NCI-H748 treated with DMSO at 0.1 percent for 48 hours (cell line): ENCODE data around the gene CNNM3.
A peak's percentile ranks its signal among the peaks of the same experiment; 100 is the strongest.
"Not testable (repeated sequence)": the region's sequence is repeated elsewhere in the genome, so short reads cannot be mapped to it uniquely, and the experiment has no call there.

Experiments
- DNase-seq: peaks from one replicate; lab custom pipeline; 2025; lab: John Stamatoyannopoulos, UW

The CNNM3 gene

GRCh38 chr2:96816127-96816835 lies at the start of gene CNNM3:
Gene CNNM3 (plus strand): TSS chr2:96816268. CDS start chr2:96816278, 10 bp downstream.
- DNase-seq = peak; percentile 63

GRCh38 chr2:96767135-96767871 lies 48.8 kb upstream of the CNNM3 start:
- DNase-seq = no peak

- no peak for DNase-seq
Measured at GRCh38 chr2:96768083-96768561, 47.9 kb upstream of the CNNM3 start.

GRCh38 chr2:96769814-96770213 lies 46.3 kb upstream of the CNNM3 start:
- no peak for DNase-seq

- no peak for DNase-seq
Measured at GRCh38 chr2:96770442-96771202, 45.4 kb upstream of the CNNM3 start.

GRCh38 chr2:96771796-96772618 lies 44.1 kb upstream of the CNNM3 start:
- DNase-seq = no peak

GRCh38 chr2:96772903-96773671 lies 43.0 kb upstream of the CNNM3 start:
- DNase-seq = no peak

- DNase-seq = no peak
Measured at GRCh38 chr2:96773922-96774321, 42.1 kb upstream of the CNNM3 start.

- no peak for DNase-seq
Measured at GRCh38 chr2:96775160-96775559, 40.9 kb upstream of the CNNM3 start.

GRCh38 chr2:96783388-96783787 lies 32.7 kb upstream of the CNNM3 start:
- no peak for DNase-seq

- no peak for DNase-seq
Measured at GRCh38 chr2:96787411-96787810, 28.7 kb upstream of the CNNM3 start.

- DNase-seq = no peak
Measured at GRCh38 chr2:96788442-96789244, 27.4 kb upstream of the CNNM3 start.

- no peak for DNase-seq
Measured at GRCh38 chr2:96789245-96789617, 26.8 kb upstream of the CNNM3 start.

- no peak for DNase-seq
Measured at GRCh38 chr2:96792772-96793749, 23.0 kb upstream of the CNNM3 start.

- DNase-seq = no peak
Measured at GRCh38 chr2:96795076-96795475, 21.0 kb upstream of the CNNM3 start.

- not testable (repeated sequence) for DNase-seq
Measured at GRCh38 chr2:96796497-96796896, 19.6 kb upstream of the CNNM3 start.

- no peak for DNase-seq
Measured at GRCh38 chr2:96797066-96797625, 18.9 kb upstream of the CNNM3 start.
